GM18499 (cell line): ENCODE results near the gene CYP4F2.
A peak's percentile ranks its signal among the peaks of the same experiment; 100 is the strongest.
"Not testable (repeated sequence)": the region's sequence is repeated elsewhere in the genome, so short reads cannot be mapped to it uniquely, and the experiment has no call there.

Source experiments
- ATAC-seq: cut with Tn5 transposase; IDR thresholded peaks from one replicate; pipeline ENCODE4 v1.9.1; 2021; ENCODE audit warnings: moderate number of reproducible peaks; ENCODE audit not compliant: insufficient read depth, unreplicated experiment

Gene CYP4F2

GRCh38 chr19:15862444-15862843 lies 35.4 kb downstream of the CYP4F2 start:
- no peak for ATAC-seq

- ATAC-seq: no peak
These were observed 37.4 kb downstream of the CYP4F2 start for GRCh38 chr19:15860522-15860921.

GRCh38 chr19:15859187-15859586 lies 38.7 kb downstream of the CYP4F2 start:
- ATAC-seq: no peak

- no peak for ATAC-seq
These were observed 47.5 kb downstream of the CYP4F2 start for GRCh38 chr19:15850385-15850784.

- ATAC-seq: no peak
These were observed 51.0 kb downstream of the CYP4F2 start for GRCh38 chr19:15846923-15847322.

GRCh38 chr19:15843894-15844222 lies 54.0 kb downstream of the CYP4F2 start:
- not testable (repeated sequence) for ATAC-seq

GRCh38 chr19:15843203-15843893 lies 54.5 kb downstream of the CYP4F2 start:
- no peak for ATAC-seq

- ATAC-seq: no peak
These were observed 55.9 kb downstream of the CYP4F2 start for GRCh38 chr19:15841875-15842569.

GRCh38 chr19:15840833-15841232 lies 57.0 kb downstream of the CYP4F2 start:
- no peak for ATAC-seq

- ATAC-seq: not testable (repeated sequence)
These were observed 58.0 kb downstream of the CYP4F2 start for GRCh38 chr19:15839888-15840287.

- ATAC-seq: no peak
These were observed 59.5 kb downstream of the CYP4F2 start for GRCh38 chr19:15838351-15838750.

GRCh38 chr19:15837221-15837731 lies 60.6 kb downstream of the CYP4F2 start:
- ATAC-seq: no peak

- peak; percentile 84 for ATAC-seq
These were observed 61.3 kb downstream of the CYP4F2 start for GRCh38 chr19:15836330-15837220.

GRCh38 chr19:15835565-15836329 lies 62.1 kb downstream of the CYP4F2 start:
- not testable (repeated sequence) for ATAC-seq

- not testable (repeated sequence) for ATAC-seq
These were observed 63.6 kb downstream of the CYP4F2 start for GRCh38 chr19:15834232-15834631.

GRCh38 chr19:15831626-15832025 lies 66.2 kb downstream of the CYP4F2 start:
- ATAC-seq: no peak

- ATAC-seq: no peak
These were observed 68.1 kb downstream of the CYP4F2 start for GRCh38 chr19:15829786-15830185.

GRCh38 chr19:15829306-15829698 lies 68.6 kb downstream of the CYP4F2 start:
- no peak for ATAC-seq

GRCh38 chr19:15828611-15829305 lies 69.1 kb downstream of the CYP4F2 start:
- not testable (repeated sequence) for ATAC-seq
